ENCODE measurements around the gene FBRS.
A peak's percentile ranks its signal among the peaks of the same experiment; 100 is the strongest.
"Not testable (repeated sequence)": the region's sequence is repeated elsewhere in the genome, so short reads cannot be mapped to it uniquely, and the experiment has no call there.

FBRS gene

GRCh38 chr16:30696646-30697045, 38.4 kb downstream of the FBRS start:
- FAIRE-seq; DNase-seq (ENCODE audit: extremely low spot score, insufficient read length, low read depth): not testable (repeated sequence)

DNA sequence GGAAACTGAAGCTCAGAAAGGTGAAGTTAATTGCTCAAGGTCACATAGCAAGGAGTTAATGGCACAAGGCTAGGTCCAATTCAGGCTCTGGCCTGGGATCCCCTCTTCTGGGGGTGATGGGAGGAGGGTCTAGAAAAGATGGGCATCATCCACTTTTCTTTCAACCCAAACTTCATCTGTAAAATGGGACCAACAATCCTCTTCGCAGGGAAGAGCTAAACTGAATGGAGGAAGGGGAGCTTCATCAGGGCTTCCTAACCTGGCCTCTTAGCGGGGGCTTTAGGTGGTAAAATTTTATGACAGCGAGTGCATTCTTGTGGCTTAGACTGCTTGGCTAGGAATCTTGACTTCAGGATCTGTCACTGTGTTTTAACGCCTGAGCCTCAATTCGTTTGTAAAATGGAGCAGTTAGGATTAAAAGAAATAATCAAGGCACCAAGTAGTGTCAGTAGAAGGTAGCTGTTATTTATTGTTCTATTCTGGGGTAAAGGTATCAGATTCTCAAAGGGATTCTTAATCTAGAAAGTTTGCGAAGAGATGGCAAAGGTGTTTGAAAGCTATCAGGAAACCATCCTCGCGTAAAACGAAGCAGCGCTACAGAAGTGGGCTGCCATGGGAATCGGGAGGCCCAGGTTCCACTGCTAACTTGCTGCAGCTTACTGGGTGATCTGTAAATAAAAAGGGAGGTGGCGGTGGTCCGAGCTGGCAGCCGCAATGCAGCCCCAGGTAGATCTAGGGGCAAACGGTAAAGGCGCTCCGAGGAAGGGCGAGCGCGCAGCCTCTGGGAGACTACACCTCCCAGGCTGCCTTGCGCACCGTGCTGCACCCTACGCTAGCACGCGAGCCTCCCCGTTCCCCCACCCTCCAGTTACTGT, 39.3 kb downstream of the FBRS start:
- FAIRE-seq: peak; percentile 93
- DNase-seq (ENCODE audit: extremely low spot score, insufficient read length, low read depth): peak; percentile 89

GRCh38 chr16:30698139-30698815, 40.0 kb downstream of the FBRS start:
- FAIRE-seq (peak; percentile 76), DNase-seq (ENCODE audit: extremely low spot score, insufficient read length, low read depth) (peak; percentile 88)

GRCh38 chr16:30698816-30699614, 40.8 kb downstream of the FBRS start, which contains the start of gene SRCAP:
SRCAP (plus strand) TSS chr16:30699171; CDS start chr16:30700825, 1,654 bp downstream.
- peak; percentile 50 for FAIRE-seq
- DNase-seq (ENCODE audit: extremely low spot score, insufficient read length, low read depth): peak; percentile 82

DNA sequence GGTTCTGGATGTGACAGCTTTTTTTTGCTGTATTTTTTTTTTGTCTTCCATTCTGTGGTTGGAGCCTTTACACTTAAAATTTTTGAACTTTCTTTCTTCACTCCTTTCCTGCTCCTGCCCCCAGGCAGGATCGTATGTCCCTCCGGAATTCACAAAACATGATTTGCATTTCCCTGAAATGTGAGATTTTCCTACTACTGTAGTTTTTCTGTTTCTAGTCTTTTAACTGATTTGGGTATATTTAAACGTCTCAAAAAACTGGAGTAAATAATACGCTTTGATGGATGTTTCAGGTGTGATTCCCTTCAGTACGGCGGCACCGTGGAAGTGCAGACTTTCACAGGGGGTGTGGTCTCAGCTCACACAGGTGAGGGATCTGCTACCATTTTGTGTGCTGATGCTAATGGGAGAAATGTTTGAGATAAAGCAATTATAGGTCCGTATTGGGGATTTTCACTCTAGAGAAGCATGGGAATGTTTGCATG, 41.4 kb downstream of the FBRS start:
- FAIRE-seq: no peak
- DNase-seq (ENCODE audit: extremely low spot score, insufficient read length, low read depth): no peak

DNA sequence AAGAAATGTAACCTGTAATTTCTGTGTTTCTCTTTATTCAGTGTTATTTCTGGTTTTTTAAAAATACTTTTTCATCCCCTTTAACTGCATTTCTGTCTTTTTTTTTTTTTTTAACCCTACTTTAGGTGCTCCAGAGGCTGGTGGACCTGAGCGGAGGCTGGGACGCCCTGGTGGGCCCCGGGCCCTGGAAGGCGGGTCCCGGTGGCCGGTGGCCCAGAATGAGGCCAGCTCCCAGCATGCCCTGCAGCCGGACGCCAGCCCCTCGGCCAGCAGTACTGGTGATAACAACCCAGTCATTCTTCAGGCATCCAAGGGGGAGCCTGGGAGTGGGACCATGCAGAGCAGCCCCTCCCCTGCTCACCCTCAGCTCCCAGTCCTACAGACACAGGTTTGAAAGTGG, 42.3 kb downstream of the FBRS start:
- no peak for FAIRE-seq
- no peak for DNase-seq (ENCODE audit: extremely low spot score, insufficient read length, low read depth)

GRCh38 chr16:30700971-30701370, 42.7 kb downstream of the FBRS start:
- DNase-seq (ENCODE audit: extremely low spot score, insufficient read length, low read depth): no peak
- no peak for FAIRE-seq

- not testable (repeated sequence) for FAIRE-seq; DNase-seq (ENCODE audit: extremely low spot score, insufficient read length, low read depth)
Measured at GRCh38 chr16:30703071-30703470, 44.8 kb downstream of the FBRS start.

DNA sequence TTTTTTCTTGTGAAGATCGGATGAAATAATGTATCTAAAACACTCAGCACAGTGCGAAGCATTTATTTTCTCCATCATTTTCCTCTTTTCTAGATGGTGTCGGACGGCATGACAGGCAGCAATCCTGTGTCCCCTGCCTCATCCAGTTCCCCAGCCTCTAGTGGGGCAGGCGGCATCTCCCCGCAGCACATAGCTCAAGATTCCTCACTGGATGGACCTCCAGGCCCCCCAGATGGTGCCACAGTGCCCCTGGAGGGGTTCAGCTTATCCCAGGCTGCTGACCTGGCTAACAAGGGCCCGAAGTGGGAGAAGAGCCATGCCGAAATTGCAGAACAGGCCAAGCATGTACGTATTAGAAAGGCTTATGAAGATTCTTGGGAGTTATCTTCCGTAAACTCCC, 45.7 kb downstream of the FBRS start:
- DNase-seq (ENCODE audit: extremely low spot score, insufficient read length, low read depth): no peak
- no peak for FAIRE-seq

DNA sequence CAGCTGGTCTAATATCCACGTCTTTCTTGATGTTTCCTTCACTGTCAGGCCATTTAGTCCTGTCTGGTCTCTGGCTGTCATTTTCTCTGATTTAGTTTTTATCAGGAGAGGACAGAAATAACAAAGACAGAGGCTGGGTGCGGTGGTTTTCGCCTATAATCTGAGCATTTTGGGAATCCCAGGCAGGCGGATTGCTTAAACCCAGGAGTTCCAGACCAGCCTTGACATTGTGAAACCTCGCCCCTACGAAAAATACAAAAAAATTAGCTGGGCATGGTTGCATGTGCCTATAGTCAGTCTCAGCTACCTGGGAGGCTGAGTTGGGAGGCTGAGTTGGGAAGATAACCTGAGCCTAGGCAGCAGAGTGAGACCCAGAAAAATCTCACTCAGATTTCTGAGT, 47.8 kb downstream of the FBRS start:
- FAIRE-seq: no peak
- no peak for DNase-seq (ENCODE audit: extremely low spot score, insufficient read length, low read depth)

DNA sequence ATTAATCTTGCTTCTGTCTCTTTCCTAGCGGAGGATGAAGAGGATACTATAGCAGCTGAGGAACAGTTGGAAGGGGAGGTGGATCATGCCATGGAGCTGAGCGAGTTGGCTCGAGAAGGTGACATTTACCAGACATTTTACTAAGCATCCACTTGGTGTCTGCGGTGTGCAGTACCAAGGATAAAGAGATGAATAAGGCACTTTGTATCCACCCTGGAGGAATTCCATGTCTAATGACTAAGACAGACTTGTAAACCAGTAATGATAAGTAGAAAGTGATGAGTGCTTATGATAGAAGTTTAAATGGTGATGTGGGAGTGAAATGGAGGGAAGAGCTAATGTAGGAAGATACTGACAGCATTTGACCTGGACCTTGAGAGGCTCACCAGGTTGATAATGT, 52.7 kb downstream of the FBRS start:
- no peak for DNase-seq (ENCODE audit: extremely low spot score, insufficient read length, low read depth)
- FAIRE-seq: no peak

DNA sequence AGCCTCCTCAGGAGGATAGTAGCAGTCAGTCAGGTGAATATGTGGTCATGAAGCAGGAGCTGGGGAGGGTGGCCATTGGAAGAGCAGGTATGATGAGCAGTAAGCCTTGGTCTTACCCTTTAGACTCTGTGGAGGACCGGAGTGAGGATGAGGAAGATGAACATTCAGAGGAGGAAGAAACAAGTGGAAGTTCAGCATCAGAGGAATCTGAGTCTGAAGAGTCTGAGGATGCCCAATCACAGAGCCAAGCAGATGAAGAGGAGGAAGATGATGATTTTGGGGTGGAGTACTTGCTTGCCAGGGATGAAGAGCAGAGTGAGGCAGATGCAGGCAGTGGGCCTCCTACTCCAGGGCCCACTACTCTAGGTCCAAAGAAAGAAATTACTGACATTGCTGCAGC, 53.5 kb downstream of the FBRS start:
- DNase-seq (ENCODE audit: extremely low spot score, insufficient read length, low read depth): no peak
- no peak for FAIRE-seq

DNA sequence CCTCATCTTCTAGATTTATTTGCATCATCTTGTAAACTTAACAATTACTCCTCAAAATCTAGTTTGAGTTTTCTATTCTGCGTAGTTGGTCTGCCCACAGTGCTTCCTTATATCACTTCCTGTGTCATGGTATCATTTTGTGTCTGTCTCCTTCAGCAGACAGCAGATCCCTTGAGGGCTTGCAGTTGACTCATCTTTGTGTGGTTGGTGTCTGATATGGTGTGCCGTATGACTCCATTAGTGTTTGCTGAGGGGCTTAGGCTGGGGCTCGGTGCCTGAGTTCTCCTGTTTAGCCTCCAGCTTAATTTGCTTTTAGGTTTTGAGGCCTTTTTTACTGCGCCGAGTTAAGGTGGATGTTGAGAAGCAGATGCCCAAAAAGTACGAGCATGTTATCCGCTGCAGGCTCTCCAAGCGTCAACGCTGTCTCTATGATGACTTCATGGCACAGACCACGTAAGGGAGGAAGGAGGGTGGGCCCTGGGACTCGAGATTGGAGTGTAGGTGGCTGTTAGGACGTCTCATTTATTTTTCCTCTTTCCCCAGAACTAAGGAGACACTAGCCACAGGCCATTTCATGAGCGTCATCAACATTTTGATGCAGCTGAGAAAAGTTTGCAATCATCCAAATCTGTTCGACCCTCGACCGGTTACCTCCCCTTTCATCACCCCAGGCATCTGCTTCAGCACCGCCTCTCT, 57.7 kb downstream of the FBRS start:
- DNase-seq (ENCODE audit: extremely low spot score, insufficient read length, low read depth) (peak; percentile 25), FAIRE-seq (peak; percentile 51)

GRCh38 chr16:30720086-30720485, 61.9 kb downstream of the FBRS start:
- DNase-seq (ENCODE audit: extremely low spot score, insufficient read length, low read depth) (no peak), FAIRE-seq (no peak)

Data from GM18507 (cell line).